WI38 (cell line): ENCODE data around the gene SOCS7.
A peak's percentile ranks its signal among the peaks of the same experiment; 100 is the strongest.

Source experiments
- H3K4me3 ChIP-seq: 2 replicates; pipeline ENCODE4 v1.5.1; 2011; ENCODE audit warnings: low read depth, mild to moderate bottlenecking, control low read depth, low read length
- TF ChIP-seq, protein P1 (sequence below): IDR thresholded peaks from 2 replicates; pipeline ENCODE4 v1.5.1; 2012; ENCODE audit warnings: low read depth, mild to moderate bottlenecking, control low read depth, low read length

Gene SOCS7

DNA sequence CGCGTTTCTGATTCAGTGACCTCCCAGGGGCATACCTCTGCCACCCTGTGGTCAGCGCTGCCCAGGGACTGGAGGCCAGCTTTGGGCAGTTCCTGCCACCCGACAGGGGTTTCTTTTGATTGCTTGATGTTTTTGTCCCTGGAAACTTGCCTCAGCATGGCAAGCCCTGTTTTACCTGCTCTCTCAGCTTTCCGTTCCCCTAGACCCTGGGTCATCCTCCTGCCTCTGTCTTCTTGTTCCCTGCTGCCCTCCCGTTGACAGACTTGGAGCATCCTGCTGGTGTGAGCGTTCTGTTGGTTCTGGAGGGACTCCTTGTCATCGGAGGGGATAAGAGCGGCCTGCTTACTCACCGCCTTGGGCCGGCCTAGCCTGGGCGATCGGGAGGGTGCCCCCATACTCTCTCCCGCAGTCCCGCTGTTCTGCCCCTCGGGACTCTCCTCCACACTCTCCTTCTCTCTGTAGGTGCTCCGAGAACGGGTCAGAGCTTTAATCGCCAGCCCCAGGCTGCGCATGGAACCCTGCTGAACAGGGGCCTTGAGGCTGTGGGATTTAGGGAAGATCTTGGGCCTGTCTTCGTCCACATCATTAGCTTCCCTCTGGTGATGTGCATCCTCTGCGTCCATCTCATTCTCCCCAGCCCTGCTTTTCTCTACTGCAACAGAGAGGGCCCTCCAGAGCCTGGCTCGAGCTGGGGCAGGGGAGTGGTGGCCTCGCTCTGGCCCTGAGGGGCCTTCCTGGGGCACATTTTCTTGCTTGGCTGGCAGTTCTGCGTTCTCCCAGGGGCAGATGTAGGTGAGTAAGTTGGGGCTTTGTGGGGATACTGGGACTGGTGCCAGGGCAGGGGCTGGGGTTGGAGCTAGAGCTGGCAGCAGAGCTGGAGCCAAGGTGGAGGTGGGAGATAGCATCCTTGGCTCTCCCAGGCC lies 21.6 kb upstream of the SOCS7 start:
- TF ChIP-seq, protein P1, sequence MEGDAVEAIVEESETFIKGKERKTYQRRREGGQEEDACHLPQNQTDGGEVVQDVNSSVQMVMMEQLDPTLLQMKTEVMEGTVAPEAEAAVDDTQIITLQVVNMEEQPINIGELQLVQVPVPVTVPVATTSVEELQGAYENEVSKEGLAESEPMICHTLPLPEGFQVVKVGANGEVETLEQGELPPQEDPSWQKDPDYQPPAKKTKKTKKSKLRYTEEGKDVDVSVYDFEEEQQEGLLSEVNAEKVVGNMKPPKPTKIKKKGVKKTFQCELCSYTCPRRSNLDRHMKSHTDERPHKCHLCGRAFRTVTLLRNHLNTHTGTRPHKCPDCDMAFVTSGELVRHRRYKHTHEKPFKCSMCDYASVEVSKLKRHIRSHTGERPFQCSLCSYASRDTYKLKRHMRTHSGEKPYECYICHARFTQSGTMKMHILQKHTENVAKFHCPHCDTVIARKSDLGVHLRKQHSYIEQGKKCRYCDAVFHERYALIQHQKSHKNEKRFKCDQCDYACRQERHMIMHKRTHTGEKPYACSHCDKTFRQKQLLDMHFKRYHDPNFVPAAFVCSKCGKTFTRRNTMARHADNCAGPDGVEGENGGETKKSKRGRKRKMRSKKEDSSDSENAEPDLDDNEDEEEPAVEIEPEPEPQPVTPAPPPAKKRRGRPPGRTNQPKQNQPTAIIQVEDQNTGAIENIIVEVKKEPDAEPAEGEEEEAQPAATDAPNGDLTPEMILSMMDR, result no peak
- H3K4me3 ChIP-seq, result no peak overlapping the region

GRCh38 chr17:38330941-38331411 lies 20.7 kb upstream of the SOCS7 start:
- TF ChIP-seq, protein P1, result no peak
- no peak overlapping the region for H3K4me3 ChIP-seq

DNA sequence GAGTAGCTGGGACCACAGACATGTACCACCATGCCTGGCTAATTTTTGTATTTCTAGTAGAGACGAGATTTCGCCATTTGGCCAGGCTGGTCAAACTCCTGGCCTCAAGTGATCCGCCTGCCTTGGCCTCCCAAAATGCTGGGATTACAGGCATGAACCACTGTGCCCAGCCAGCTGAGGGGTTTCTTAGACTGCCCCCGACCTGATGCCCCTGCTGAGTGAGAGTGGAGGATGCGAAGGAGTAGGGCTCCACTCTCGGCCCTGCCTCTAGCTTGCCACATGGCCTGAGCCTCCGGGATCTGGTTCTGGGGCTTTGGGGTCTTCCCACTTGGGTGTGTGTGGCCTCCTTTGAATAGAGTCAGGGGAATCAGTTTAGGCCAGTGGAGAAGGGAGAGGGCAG lies 18.9 kb upstream of the SOCS7 start:
- no peak overlapping the region for H3K4me3 ChIP-seq
- TF ChIP-seq, protein P1, result no peak

DNA sequence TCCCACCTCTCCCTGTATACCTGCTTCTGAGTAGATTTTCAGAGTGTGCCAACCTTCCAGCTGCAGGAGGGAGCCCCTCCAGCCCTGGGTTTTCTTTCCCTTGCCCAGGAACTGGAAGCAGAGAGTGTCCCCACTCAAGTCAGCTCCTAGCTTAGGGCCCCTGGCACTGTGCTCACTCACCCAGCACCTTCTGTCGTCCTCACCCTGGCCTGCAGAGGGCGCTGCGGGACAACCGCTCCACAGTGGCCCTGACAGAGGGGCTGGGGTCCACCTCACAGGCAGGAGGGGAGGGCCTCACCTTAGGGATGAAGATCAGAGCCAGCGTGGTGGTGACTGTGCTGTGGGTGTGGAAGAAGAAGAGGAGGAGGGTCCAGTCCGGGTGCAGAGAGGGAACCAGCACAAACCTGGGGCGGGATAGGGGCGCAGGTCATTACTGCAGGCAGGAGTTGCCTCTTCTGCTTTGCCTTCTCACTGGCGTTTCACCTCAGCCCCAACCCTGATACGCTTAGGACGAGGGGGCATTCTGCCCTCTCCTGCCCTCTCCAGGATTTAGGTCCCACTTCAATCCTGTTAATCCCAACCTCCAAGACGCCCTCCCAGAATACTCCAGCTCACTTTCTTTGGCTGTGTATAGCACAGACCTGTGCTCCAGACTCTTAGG lies 17.9 kb upstream of the SOCS7 start:
- TF ChIP-seq, protein P1, result peak; percentile 60
- H3K4me3 ChIP-seq, result no peak overlapping the region

DNA sequence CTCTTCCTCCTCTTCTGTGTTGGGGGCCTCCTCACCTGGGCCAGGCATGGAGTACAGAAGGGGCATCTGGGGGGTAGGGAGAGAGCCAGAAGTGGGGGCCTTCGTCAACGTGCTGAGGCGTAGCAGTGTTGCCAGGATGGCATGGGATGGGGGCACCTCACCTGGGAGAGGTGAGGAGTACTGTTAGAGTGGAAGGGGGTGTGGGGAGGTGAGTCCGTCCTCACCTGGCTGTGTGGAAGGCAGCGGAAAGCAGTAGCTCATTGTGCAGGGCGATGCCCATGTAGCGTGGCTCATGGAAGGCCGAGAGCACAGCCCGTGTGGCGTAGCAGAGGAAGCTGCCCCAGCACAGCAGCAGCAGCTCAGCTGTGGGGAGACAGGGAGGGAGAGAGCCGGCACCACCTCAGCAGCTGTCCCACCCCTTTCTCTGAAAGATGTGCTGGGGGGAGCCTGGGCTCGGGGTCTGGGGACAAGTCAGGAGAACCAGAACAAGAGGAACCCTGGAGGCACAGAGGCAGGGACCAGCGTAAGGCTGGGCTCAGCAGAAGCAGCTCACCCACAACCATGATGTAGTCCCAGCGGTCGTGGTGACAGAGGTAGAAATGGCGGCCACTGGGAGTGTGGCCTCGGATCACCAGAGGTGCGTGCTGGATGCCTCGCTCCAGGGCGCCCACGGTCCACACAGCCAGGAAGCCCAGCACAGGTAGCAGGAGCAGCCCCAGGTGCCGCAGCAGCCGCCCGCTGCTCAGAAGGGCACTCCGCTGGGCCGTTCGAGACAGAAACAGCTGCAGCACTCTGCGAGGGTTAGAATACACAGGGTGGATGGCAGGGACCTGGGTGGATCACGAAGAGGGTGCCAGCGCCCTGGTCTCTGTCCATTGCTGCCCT lies 16.9 kb upstream of the SOCS7 start:
- no peak overlapping the region for H3K4me3 ChIP-seq
- TF ChIP-seq, protein P1, result no peak

DNA sequence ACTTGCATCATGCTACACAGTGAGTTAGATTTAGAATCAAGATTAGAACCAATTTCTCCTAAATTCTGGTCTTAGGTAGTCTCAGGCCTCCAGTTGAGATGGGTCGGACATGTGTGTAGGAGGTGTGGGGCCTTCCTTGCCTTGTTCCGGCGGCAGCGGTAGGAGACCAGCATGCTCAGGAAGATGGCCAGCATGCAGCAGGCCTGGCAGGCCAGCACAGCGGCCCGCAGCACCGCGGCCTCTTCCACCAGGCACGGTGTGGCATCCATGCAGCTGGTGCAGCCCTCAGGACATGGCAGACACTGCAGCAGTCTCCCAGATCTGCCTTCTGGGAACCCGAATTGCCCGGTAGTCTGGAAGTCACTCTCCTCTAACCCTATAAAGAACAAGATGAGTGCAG lies 14.8 kb upstream of the SOCS7 start:
- TF ChIP-seq, protein P1, result no peak
- no peak overlapping the region for H3K4me3 ChIP-seq
